Esophagus squamous epithelium (tissue), 5 donors: ENCODE results near the gene ALDH4A1. TPM values are rescaled to one million over a fixed set of nuclear protein-coding genes. Genes with fewer than 3 reads are reported as not detected.

Experiments used
- DNase-seq: peaks from one replicate; lab custom pipeline; 2025; lab: John Stamatoyannopoulos, UW
- H3K27ac ChIP-seq, 4 donors: fragments of 200-600 bp; sonication (generic); one replicate each; pipeline ENCODE4 v1.5.1; 2016 to 2019; ENCODE audit warnings: mild to moderate bottlenecking in 1 of 4
- H3K27me3 ChIP-seq, 4 donors: fragments of 200-600 bp; sonication (generic); 1 replicate in 3 of 4; 2 replicates in 1 of 4; pipeline versions ENCODE4 v1.5.1 to v1.6.0; 2017 to 2021; ENCODE audit warnings: antibody characterized with exemption in 1 of 4
- H3K36me3 ChIP-seq, 3 donors: fragments of 200-600 bp; sonication (generic); one replicate each; pipeline ENCODE4 v1.5.1; 2016 to 2019
- H3K4me1 ChIP-seq, 3 donors: fragments of 200-600 bp; sonication (generic); one replicate each; pipeline ENCODE4 v1.5.1; 2017 to 2019
- H3K4me3 ChIP-seq, 4 donors: fragments of 200-600 bp; sonication (generic); 1 replicate in 3 of 4; 2 replicates in 1 of 4; pipeline ENCODE4 v1.5.1; 2016 to 2019; ENCODE audit warnings: mild to moderate bottlenecking in 2 of 4, moderate library complexity in 1 of 4
- H3K9me3 ChIP-seq, 3 donors: fragments of 200-600 bp; sonication (generic); one replicate each; pipeline ENCODE4 v1.5.1; 2016 to 2019
- CTCF ChIP-seq, 6 experiments: fragments of 450-650 bp in 4 of 6; fragments of 200-600 bp in 2 of 6; sonication (generic) in 2 of 6; IDR thresholded peaks; one replicate each; pipeline ENCODE4 v1.5.1; 2016 to 2019; ENCODE audit warnings: antibody characterized with exemption in 6 of 6, mild to moderate bottlenecking in 4 of 6, moderate library complexity in 4 of 6
- POLR2A ChIP-seq, 4 donors: fragments of 450-650 bp; IDR thresholded peaks; one replicate each; pipeline ENCODE4 v1.6.1; 2017; ENCODE audit warnings: antibody characterized with exemption in 4 of 4, mild to moderate bottlenecking in 4 of 4, moderate library complexity in 3 of 4
- WGBS, 2 donors: methylation state at CpG; one replicate each; pipeline ENCODE4 v1.1.5; 2018; 5-methylcytosine and 5-hydroxymethylcytosine counted together
- intact Hi-C: fragments of 100-400 bp; cut with DNase I; formaldehyde crosslinking; loops from one replicate; pipeline ENCODE4 v1.15.0; 2022
- total RNA-seq, 4 donors: library from RNA; depleted of rRNA; stranded (reverse); fragments of >200 nt; gene quantifications; one replicate each; pipeline ENCODE4 v1.1.0, GENCODE V29; 2016
- donor health status: DM: yes; HTN: yes; CAD: no.

ALDH4A1 gene
- total RNA-seq, 4 donors from 2014 or later = 36.7 to 59.1 (median 50.3) TPM

- intact Hi-C loops = no loop called here
- H3K27ac ChIP-seq = peak overlapping the region in 2 of 4 donors; percentile 34 to 45
- TF ChIP-seq CTCF (IDR thresholded peaks at IDR 0.05) (no peak), POLR2A (IDR thresholded peaks at IDR 0.05) (no peak)
- peaks cover 0 to 3% (median 0%) of the 10 kb centered on the region in 3 donors for H3K36me3 ChIP-seq
- peaks cover 18 to 80% (median 48%) of the 10 kb centered on the region in 3 donors for H3K4me1 ChIP-seq
- no peaks in the 10 kb centered on the region for H3K27me3 ChIP-seq
- WGBS, 2 donors = 84 to 91% methylated on average over 8 to 9 of the region's 14 CpGs
- H3K9me3 ChIP-seq = no peaks in the 10 kb centered on the region
- DNase-seq = no peak
- H3K4me3 ChIP-seq = no peak overlapping the region
Observed at GRCh38 chr1:18938008-18938706, 35.8 kb upstream of the ALDH4A1 start.

- intact Hi-C loops = no loop called here
- no peak for DNase-seq
- Histone ChIP-seq H3K4me3 (no peak overlapping the region), H3K27ac (no peak overlapping the region), H3K9me3 (no peaks in the 10 kb centered on the region), H3K4me1 (peaks cover 25 to 80% (median 54%) of the 10 kb centered on the region in 3 donors), H3K27me3 (no peaks in the 10 kb centered on the region), H3K36me3 (no peaks in the 10 kb centered on the region)
- TF ChIP-seq POLR2A (IDR thresholded peaks at IDR 0.05) (no peak), CTCF (IDR thresholded peaks at IDR 0.05) (no peak)
- 33 to 55% methylated on average over 2 of the region's 8 CpGs for WGBS, 2 donors
Observed at GRCh38 chr1:18937539-18937938, 35.2 kb upstream of the ALDH4A1 start.

GRCh38 chr1:18936814-18937481 lies 34.6 kb upstream of the ALDH4A1 start:
- Histone ChIP-seq H3K4me3 (no peak overlapping the region), H3K36me3 (no peaks in the 10 kb centered on the region), H3K27ac (no peak overlapping the region), H3K9me3 (no peaks in the 10 kb centered on the region), H3K27me3 (no peaks in the 10 kb centered on the region), H3K4me1 (peaks cover 31 to 80% (median 54%) of the 10 kb centered on the region in 3 donors)
- intact Hi-C loops = no loop called here
- TF ChIP-seq CTCF (IDR thresholded peaks at IDR 0.05) = no peak
- TF ChIP-seq POLR2A (IDR thresholded peaks at IDR 0.05) = no peak
- DNase-seq = no peak
- WGBS, 2 donors = 43 to 49% methylated on average over 9 of the region's 11 CpGs

- intact Hi-C loops = no loop called here
- H3K27ac ChIP-seq = no peak overlapping the region
Observed at GRCh38 chr1:18936471-18936813, 34.1 kb upstream of the ALDH4A1 start.

More at GRCh38 chr1:18936471-18936813, 34.1 kb upstream of the ALDH4A1 start:
- 31% methylated on average over 2 of the region's 3 CpGs; no CpG with 5 or more reads in 1 of the 2 donors for WGBS, 2 donors
- Histone ChIP-seq H3K4me3 (no peak overlapping the region), H3K36me3 (no peaks in the 10 kb centered on the region), H3K4me1 (peaks cover 32 to 80% (median 53%) of the 10 kb centered on the region in 3 donors), H3K9me3 (no peaks in the 10 kb centered on the region), H3K27me3 (no peaks in the 10 kb centered on the region)
- no peak for TF ChIP-seq CTCF (IDR thresholded peaks at IDR 0.05)
- TF ChIP-seq POLR2A (IDR thresholded peaks at IDR 0.05) = no peak
- DNase-seq = no peak
